Activated gamma-delta T cell treated with anti-CD3 and anti-CD28 coated beads, Interleukin-2, amount 50 U/mL, for 16 hours (primary cell): ENCODE results near the gene SELENOM.
"Not testable (repeated sequence)": the region's sequence is repeated elsewhere in the genome, so short reads cannot be mapped to it uniquely, and the experiment has no call there.

Source experiments
- DNase-seq: peaks from one replicate; pipeline ENCODE4 v3.0.0-alpha.2; 2020; ENCODE audit warnings: low read depth

The SELENOM gene

GRCh38 chr22:31075961-31076360 is 31.4 kb downstream of the SELENOM start:
- no peak for DNase-seq

- DNase-seq: not testable (repeated sequence)
These were observed 33.7 kb downstream of the SELENOM start for GRCh38 chr22:31073545-31074145.

GRCh38 chr22:31073125-31073524 is 34.2 kb downstream of the SELENOM start:
- DNase-seq: not testable (repeated sequence)

- DNase-seq: not testable (repeated sequence)
These were observed 37.6 kb downstream of the SELENOM start for GRCh38 chr22:31069691-31070314.

GRCh38 chr22:31068970-31069369 is 38.4 kb downstream of the SELENOM start:
- DNase-seq: no peak

- DNase-seq: no peak
These were observed 43.0 kb downstream of the SELENOM start for GRCh38 chr22:31064369-31064768.

- DNase-seq: no peak
These were observed 44.7 kb downstream of the SELENOM start for GRCh38 chr22:31062566-31063230.

- DNase-seq: not testable (repeated sequence)
These were observed 47.7 kb downstream of the SELENOM start for GRCh38 chr22:31059663-31060062.

GRCh38 chr22:31056986-31057599 is 50.3 kb downstream of the SELENOM start:
- no peak for DNase-seq

GRCh38 chr22:31055635-31056159 is 51.7 kb downstream of the SELENOM start:
- DNase-seq: no peak

GRCh38 chr22:31055117-31055634 is 52.2 kb downstream of the SELENOM start:
- DNase-seq: no peak
